ENCODE measurements around the gene PFKP.

The PFKP gene

GRCh38 chr10:3077940-3078630 is 10.7 kb downstream of the PFKP start (continued):
- TF ChIP-seq ZNF621 (tag by site-specific recombination; IDR thresholded peaks at IDR 0.05) (no peak), ZNF488 (tag by site-specific recombination; IDR thresholded peaks at IDR 0.05) (no peak), ZNF112 (tag by site-specific recombination; IDR thresholded peaks at IDR 0.05) (no peak), ZNF514 (tag by site-specific recombination; IDR thresholded peaks at IDR 0.05) (no peak), PBX3 (CRISPR knock-in tag; IDR thresholded peaks at IDR 0.05) (no peak), ZBTB26 (tag by site-specific recombination; optimal IDR thresholded peaks at IDR 0.05) (no peak), ZNF214 (tag by site-specific recombination; IDR thresholded peaks at IDR 0.05; ENCODE audit: borderline replicate concordance) (no peak), ZFHX2 (tag by site-specific recombination; conservative IDR thresholded peaks at IDR 0.05) (no peak), ZNF10 (tag by site-specific recombination; IDR thresholded peaks at IDR 0.05) (no peak), SP2 (tag by site-specific recombination; IDR thresholded peaks at IDR 0.05) (no peak), IKZF3 (tag by site-specific recombination; IDR thresholded peaks at IDR 0.05) (peak; percentile 50; the same call in 1 of the 2 replicates), ZNF768 (tag by site-specific recombination; IDR thresholded peaks at IDR 0.05) (no peak), ZNF132 (tag by site-specific recombination; IDR thresholded peaks at IDR 0.05; ENCODE audit: borderline replicate concordance) (no peak), ZNF707 (tag by site-specific recombination; IDR thresholded peaks at IDR 0.05) (no peak), ZIC2 (tag by site-specific recombination; IDR thresholded peaks at IDR 0.05) (peak; percentile 96), ZEB2 (tag by site-specific recombination; IDR thresholded peaks at IDR 0.05) (no peak), ZBTB21 (tag by site-specific recombination; IDR thresholded peaks at IDR 0.05) (no peak), BCL11B (tag by site-specific recombination; IDR thresholded peaks at IDR 0.05; ENCODE audit: low read depth) (no peak), OVOL3 (tag by site-specific recombination; IDR thresholded peaks at IDR 0.05) (no peak), MZF1 (tag by site-specific recombination; IDR thresholded peaks at IDR 0.05; ENCODE audit: borderline replicate concordance) (no peak), GLI2 (tag by site-specific recombination; IDR thresholded peaks at IDR 0.05; ENCODE audit: borderline replicate concordance, low read depth) (no peak), ZSCAN5A (tag by site-specific recombination; IDR thresholded peaks at IDR 0.05) (no peak), CTCF (tag by site-specific recombination; IDR thresholded peaks at IDR 0.05) (no peak), FEZF1 (tag by site-specific recombination; IDR thresholded peaks at IDR 0.05) (peak; percentile 90), ZNF664 (tag by site-specific recombination; IDR thresholded peaks at IDR 0.05) (peak; percentile 86), ZNF629 (tag by site-specific recombination; IDR thresholded peaks at IDR 0.05) (peak; percentile 26; the same call in 1 of the 2 replicates), PRDM2 (tag by site-specific recombination; IDR thresholded peaks at IDR 0.05; ENCODE audit: borderline replicate concordance) (no peak), ZSCAN30 (tag by site-specific recombination; IDR thresholded peaks at IDR 0.05) (0 out of 2 replicates have a peak, but pooled peaks have one; percentile 38), KLF8 (tag by site-specific recombination; IDR thresholded peaks at IDR 0.05) (no peak)

Measured in HEK293 (cell line).